GM23338 (cell line): ENCODE results near the gene CNDP2.

Source experiments
- CREB1 ChIP-seq: fragments of 250-450 bp; sonication (Bioruptor Pico); IDR thresholded peaks from 2 replicates; pipeline ENCODE4 v1.5.0; 2020; ENCODE audit warnings: low read depth, mild to moderate bottlenecking, moderate library complexity
- CTCF ChIP-seq, 2 experiments: fragments of 200-600 bp in 1 of 2; sonication (generic) in 1 of 2; conservative IDR thresholded peaks; 2 replicates each; pipeline versions ENCODE4 v1.5.1 to v1.6.1; 2016 to 2017; ENCODE audit warnings: antibody characterized with exemption in 2 of 2, low read depth in 2 of 2, mild to moderate bottlenecking in 2 of 2, moderate library complexity in 1 of 2
- EZH2 ChIP-seq: fragments of 200-600 bp; sonication (generic); IDR thresholded peaks from one replicate; pipeline ENCODE4 v1.8.0; 2017; ENCODE audit warnings: antibody characterized with exemption, mild to moderate bottlenecking, low read depth; ENCODE audit not compliant: unreplicated experiment
- EZH2phosphoT487 ChIP-seq: fragments of 200-600 bp; sonication (generic); IDR thresholded peaks from one replicate; pipeline ENCODE4 v1.8.1; 2018; ENCODE audit warnings: antibody characterized with exemption; ENCODE audit not compliant: unreplicated experiment
- JUNB ChIP-seq: IDR thresholded peaks from one replicate; pipeline ENCODE4 v1.6.1; 2016; ENCODE audit warnings: antibody characterized with exemption; ENCODE audit not compliant: unreplicated experiment
- NANOG ChIP-seq: IDR thresholded peaks from 2 replicates; pipeline ENCODE4 v1.6.1; 2016; ENCODE audit warnings: antibody characterized with exemption, borderline replicate concordance
- POLR2AphosphoS5 ChIP-seq: IDR thresholded peaks from 2 replicates; pipeline ENCODE4 v1.6.1; 2016; ENCODE audit warnings: antibody characterized with exemption, low read depth
- REST ChIP-seq: IDR thresholded peaks from one replicate; pipeline ENCODE4 v1.6.1; 2018; ENCODE audit warnings: antibody characterized with exemption; ENCODE audit not compliant: unreplicated experiment
- STAT1 ChIP-seq: IDR thresholded peaks from one replicate; pipeline ENCODE4 v1.6.1; 2016; ENCODE audit warnings: antibody characterized with exemption; ENCODE audit not compliant: unreplicated experiment
- ZNF114 ChIP-seq: fragments of 250-450 bp; sonication (Bioruptor Pico); IDR thresholded peaks from 2 replicates; pipeline ENCODE4 v1.5.0; 2020; ENCODE audit warnings: mild to moderate bottlenecking, moderate library complexity
- ZNF331 ChIP-seq: fragments of 250-450 bp; sonication (Bioruptor Pico); IDR thresholded peaks from 2 replicates; pipeline ENCODE4 v1.5.0; 2020; ENCODE audit warnings: low read depth, mild to moderate bottlenecking, moderate library complexity
- ZNF462 ChIP-seq: fragments of 250-450 bp; sonication (Bioruptor Pico); IDR thresholded peaks from 2 replicates; pipeline ENCODE4 v1.5.0; 2020; ENCODE audit warnings: mild to moderate bottlenecking, moderate library complexity
- TF ChIP-seq, protein P1 (sequence below): IDR thresholded peaks from 2 replicates; pipeline ENCODE4 v1.6.1; 2016; ENCODE audit warnings: antibody characterized with exemption

DNA sequence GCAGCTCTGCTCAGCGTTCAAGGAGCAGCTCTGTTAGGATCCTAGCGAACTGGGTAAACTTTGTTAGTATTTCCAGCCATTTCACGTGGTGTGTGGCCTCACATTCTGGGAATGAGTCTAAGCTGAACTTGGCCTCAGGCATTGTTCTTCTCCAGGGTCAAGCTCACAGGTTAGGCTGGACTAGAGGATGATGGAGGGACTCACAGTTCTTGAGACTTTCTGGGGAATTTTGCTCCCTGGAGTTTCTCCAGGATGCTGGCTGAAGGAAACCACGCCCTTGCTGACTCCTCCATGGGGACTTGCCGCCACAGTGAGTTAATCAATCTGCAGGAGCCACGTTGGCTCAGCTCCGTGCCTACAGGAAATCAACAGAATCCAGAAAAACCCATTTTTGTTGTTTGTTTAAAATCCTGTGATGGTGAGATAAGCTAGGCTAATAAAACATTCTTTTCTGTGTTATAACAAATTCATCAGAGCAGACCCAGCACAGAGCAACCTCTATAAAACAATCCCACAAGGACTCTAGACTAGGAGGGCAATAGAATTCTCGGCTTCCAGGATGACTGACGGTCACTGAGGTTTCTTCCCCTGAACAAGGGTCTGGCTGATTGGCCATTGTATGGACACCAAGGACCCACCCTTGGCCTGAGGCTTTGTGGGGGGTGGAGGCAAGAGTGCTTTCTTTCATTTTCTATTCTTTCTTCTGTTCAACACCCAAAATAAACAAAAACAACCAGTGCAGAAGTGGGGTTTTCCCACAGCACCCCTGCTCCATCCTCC, 50.8 kb downstream of the CNDP2 start:
- no peak for TF ChIP-seq POLR2AphosphoS5
- TF ChIP-seq REST: no peak
- TF ChIP-seq EZH2: no peak
- no peak for TF ChIP-seq CTCF (conservative IDR thresholded peaks at IDR 0.05; ENCODE audit: low read depth in 2 of 2)
- no peak for TF ChIP-seq EZH2phosphoT487
- no peak for TF ChIP-seq CREB1 (CRISPR knock-in tag)
- no peak for TF ChIP-seq STAT1
- TF ChIP-seq, protein P1, sequence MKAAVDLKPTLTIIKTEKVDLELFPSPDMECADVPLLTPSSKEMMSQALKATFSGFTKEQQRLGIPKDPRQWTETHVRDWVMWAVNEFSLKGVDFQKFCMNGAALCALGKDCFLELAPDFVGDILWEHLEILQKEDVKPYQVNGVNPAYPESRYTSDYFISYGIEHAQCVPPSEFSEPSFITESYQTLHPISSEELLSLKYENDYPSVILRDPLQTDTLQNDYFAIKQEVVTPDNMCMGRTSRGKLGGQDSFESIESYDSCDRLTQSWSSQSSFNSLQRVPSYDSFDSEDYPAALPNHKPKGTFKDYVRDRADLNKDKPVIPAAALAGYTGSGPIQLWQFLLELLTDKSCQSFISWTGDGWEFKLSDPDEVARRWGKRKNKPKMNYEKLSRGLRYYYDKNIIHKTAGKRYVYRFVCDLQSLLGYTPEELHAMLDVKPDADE: no peak
- TF ChIP-seq ZNF114 (CRISPR knock-in tag): no peak
- no peak for TF ChIP-seq JUNB
- no peak for TF ChIP-seq NANOG
- no peak for TF ChIP-seq ZNF331 (CRISPR knock-in tag)
- TF ChIP-seq ZNF462: no peak
